ES-I3 (cell line): Measurements from ENCODE around the gene RERE.
"Not testable (repeated sequence)": the region's sequence is repeated elsewhere in the genome, so short reads cannot be mapped to it uniquely, and the experiment has no call there.

Experiments used
- H3K36me3 ChIP-seq: 2 replicates; pipeline ENCODE4 v1.6.1; 2013; ENCODE audit warnings: mild to moderate bottlenecking, low read length, control low read depth, moderate library complexity; ENCODE audit not compliant: insufficient read depth
- H3K4me1 ChIP-seq: 2 replicates; pipeline ENCODE4 v1.6.1; 2013; ENCODE audit warnings: mild to moderate bottlenecking, control low read depth, low read length; ENCODE audit not compliant: insufficient read depth
- H3K9ac ChIP-seq: 2 replicates; pipeline ENCODE4 v1.6.1; 2013; ENCODE audit warnings: low read depth, mild to moderate bottlenecking, low read length, moderate library complexity
- H3K9me3 ChIP-seq: 2 replicates; pipeline ENCODE4 v1.6.1; 2013; ENCODE audit warnings: mild to moderate bottlenecking, low read length, moderate library complexity; ENCODE audit not compliant: control insufficient read depth, insufficient read depth

The RERE gene

DNA sequence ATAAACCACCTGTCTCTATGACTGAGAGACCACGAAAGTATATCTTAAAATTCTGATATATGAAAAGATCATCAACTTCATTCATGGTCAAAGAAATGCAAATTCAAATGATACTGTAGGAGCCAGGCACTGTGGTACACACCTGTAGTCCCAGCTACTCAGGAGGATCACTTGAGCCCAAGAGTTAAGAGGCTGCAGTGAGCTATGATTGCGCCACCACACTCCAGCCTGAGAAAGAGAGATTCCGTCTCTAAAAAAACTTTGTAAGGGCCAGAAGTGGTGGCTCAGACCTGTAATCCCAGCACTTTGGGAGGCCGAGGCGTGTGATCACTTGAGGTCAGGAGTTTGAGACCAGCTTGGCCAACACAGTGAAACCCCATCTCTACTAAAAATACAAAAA lies 17.0 kb downstream of the RERE start:
- H3K9me3 ChIP-seq = no peaks in the 10 kb centered on the region
- no peaks in the 10 kb centered on the region for H3K4me1 ChIP-seq
- H3K36me3 ChIP-seq = no peaks in the 10 kb centered on the region
- H3K9ac ChIP-seq = no peak overlapping the region

DNA sequence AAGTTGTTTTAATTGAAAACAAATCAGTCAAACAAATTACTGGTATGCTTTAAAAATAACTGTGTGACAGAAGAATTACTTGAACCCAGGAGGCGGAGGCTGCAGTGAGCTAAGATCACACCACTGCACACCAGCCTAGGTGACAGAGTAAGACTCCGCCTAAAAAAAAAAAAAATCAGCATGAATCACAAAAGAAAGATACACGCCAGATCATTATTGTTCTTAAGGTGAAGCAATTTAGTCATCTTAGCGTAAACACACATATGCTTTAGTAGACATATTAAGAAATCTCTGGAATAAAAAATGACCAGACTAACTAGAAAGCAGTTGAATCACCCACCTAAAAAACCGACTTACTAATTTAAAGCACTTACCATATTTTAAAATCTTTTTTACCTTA lies 20.2 kb downstream of the RERE start:
- no peak overlapping the region for H3K9ac ChIP-seq
- H3K9me3 ChIP-seq = no peaks in the 10 kb centered on the region
- no peaks in the 10 kb centered on the region for H3K36me3 ChIP-seq
- peaks cover 10% of the 10 kb centered on the region for H3K4me1 ChIP-seq

DNA sequence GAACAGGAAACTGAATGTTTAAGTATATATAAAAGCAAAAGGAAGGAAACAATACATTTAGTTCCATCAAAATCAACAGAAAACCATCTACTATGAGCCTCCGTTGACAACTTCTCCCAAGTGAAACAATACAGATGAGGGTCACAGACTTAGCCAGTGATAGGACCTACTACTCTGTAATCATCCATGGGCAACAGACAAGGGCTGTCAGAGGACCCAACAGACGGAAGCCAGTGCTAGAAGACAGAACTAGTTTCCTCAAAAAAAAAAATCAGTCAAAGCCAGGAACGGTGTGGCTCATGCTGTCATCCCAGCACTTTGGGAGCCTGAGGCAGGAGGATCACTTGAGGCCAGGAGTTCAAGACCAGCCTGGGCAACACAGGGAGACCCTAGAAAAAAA lies 20.6 kb downstream of the RERE start:
- Histone ChIP-seq H3K4me1 (peaks cover 10% of the 10 kb centered on the region), H3K9ac (no peak overlapping the region), H3K9me3 (no peaks in the 10 kb centered on the region), H3K36me3 (no peaks in the 10 kb centered on the region)

DNA sequence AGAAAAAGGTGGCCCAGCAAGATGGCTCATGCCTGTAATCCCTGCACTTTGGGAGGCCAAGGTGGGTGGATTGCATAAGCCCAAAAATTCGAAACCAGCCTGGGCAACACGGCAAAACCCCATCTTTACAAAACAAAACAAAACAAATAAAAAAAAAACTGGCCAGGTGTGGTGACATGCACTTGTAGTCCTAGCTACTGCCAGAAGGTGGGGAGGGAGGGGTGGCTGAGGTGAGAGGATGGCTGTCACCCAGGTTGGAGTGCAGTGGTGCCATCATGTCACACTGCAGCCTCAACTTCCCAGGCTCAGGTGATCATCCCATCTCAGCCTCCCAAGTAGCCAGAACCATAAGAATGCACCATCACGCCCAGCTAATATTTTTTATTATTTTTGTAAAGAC lies 22.8 kb downstream of the RERE start:
- H3K9me3 ChIP-seq = no peaks in the 10 kb centered on the region
- H3K4me1 ChIP-seq = peaks cover 31% of the 10 kb centered on the region
- H3K36me3 ChIP-seq = no peaks in the 10 kb centered on the region

DNA sequence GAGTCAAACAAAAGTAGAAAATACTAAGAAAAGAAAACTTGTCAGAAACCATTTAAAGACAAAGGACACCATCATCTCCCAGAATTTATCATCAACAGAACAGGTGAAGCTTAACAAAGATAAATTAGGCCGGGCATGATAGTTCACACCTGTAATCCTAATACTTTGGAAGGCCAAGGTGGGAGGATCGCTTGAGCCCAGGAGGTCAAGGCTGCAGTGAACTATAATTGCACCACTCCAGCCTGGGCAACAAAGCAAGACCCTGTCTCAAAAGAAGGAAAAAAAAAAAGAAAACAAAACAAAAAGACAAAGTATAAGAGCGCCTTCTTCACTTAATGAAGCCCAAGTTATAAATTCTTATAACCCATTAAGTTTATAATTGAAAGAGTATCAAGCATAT lies 25.6 kb downstream of the RERE start:
- peaks cover 35% of the 10 kb centered on the region for H3K4me1 ChIP-seq

More for the DNA sequence above, 22.8 kb downstream of the RERE start:
- no peak overlapping the region for H3K9ac ChIP-seq

DNA sequence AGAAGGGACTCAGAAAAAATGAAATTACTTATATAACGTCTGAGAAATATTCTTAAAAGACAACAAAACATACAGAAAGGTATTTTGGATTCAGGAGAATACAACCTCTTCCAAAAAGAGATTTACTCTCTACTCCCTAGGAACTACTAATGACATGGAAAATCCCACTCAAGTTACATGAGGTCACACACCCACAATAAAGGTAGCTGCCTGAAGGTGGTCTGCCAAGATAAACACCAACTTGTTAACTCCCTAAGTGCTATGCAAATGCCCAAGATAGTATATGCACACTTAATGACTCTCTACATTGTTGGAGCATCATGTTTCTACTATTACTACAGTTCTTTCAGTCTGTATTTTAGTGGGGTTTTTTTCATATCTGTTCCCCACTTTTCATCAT lies 26.5 kb downstream of the RERE start:
- no peaks in the 10 kb centered on the region; the same call in 1 of the 2 replicates for H3K36me3 ChIP-seq
- peaks cover 35% of the 10 kb centered on the region for H3K4me1 ChIP-seq
- H3K9me3 ChIP-seq = no peaks in the 10 kb centered on the region
- no peak overlapping the region for H3K9ac ChIP-seq

More for the DNA sequence above, 25.6 kb downstream of the RERE start:
- Histone ChIP-seq H3K36me3 (no peaks in the 10 kb centered on the region; the same call in 1 of the 2 replicates), H3K9ac (no peak overlapping the region), H3K9me3 (no peaks in the 10 kb centered on the region)

DNA sequence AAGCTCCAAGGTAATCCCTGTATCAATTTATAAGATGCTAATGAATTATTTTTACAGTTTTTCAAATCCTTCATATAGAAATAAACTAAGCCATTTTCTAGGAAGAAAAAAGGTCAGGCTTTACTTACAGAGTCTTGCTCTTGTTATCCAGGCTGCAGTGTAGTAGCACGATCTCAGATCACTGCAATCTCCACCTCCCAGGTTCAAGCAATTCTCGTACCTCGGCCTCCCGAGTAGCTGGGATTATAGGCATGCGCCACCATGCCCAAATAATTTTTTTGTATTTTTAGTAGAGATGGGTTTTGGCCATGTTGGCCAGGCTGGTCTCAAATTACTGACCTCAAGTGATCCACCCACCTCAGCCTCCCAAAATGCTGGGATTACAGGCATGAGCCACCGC lies 27.0 kb downstream of the RERE start:
- no peaks in the 10 kb centered on the region for H3K9me3 ChIP-seq
- H3K36me3 ChIP-seq = no peaks in the 10 kb centered on the region; the same call in 1 of the 2 replicates
- H3K4me1 ChIP-seq = peaks cover 35% of the 10 kb centered on the region
- no peak overlapping the region for H3K9ac ChIP-seq

DNA sequence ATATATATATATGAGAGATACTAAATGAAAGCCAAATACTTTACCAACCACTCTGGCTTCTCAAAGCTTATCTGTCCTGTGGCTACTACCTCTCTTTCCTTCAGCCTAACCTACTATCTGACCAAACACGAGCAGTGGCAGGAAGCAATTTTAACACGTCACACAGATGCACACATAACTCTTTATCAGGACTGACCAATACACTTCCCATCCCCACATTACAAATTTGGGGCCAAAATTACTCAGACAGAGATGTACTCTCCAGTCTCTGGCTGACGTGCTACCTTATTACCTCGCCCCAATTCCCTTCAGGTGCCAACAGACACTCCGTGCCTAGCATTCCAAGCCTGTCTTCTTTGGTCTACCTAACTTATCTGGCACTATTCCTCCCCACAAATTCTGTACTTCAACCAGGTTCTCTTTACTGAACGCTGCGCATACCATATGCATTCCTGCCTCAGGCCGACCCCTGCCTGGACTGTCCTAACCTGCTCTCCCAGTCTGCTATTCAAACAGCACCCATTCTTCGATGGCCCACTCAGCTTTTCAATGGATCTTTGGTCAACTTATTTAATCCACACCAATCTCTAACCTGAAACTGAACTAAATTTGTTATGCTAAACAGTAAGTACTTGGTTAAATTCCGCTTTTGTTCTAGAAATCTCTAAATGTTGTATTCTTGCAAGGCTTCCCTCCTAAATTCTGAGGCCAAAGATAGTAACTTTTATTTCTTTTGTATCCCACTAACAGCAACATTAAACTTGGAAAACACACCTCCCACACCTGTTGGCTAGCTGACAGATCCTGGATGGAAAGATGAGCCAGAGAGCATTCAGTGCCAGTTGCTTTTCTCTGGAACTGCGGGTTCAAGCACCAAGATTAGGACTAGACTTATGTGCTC lies 27.9 kb downstream of the RERE start:
- Histone ChIP-seq H3K9ac (no peak overlapping the region), H3K9me3 (no peaks in the 10 kb centered on the region), H3K36me3 (no peaks in the 10 kb centered on the region; the same call in 1 of the 2 replicates), H3K4me1 (peaks cover 38% of the 10 kb centered on the region)

DNA sequence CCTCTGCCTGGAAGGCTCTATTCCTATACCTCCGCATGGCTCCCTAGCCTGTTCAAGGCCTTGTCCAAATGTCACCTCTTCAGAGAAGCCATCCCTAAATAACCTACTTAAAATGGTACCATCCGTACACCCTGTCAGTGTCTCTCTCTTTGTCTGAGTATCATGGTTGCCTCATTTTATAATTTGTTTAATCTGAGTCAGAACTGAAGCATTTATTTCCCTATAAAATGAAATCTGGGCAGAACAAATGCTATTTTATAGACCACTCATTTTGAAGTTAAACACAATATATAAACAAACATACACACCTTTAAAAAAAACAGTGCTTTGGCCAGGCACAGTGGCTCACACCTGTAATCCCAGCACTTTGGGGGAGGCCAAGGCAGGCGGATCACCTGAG lies 30.2 kb downstream of the RERE start:
- H3K9ac ChIP-seq = no peak overlapping the region
- H3K4me1 ChIP-seq = peaks cover 31% of the 10 kb centered on the region
- H3K36me3 ChIP-seq = no peaks in the 10 kb centered on the region; the same call in 1 of the 2 replicates
- H3K9me3 ChIP-seq = no peaks in the 10 kb centered on the region

DNA sequence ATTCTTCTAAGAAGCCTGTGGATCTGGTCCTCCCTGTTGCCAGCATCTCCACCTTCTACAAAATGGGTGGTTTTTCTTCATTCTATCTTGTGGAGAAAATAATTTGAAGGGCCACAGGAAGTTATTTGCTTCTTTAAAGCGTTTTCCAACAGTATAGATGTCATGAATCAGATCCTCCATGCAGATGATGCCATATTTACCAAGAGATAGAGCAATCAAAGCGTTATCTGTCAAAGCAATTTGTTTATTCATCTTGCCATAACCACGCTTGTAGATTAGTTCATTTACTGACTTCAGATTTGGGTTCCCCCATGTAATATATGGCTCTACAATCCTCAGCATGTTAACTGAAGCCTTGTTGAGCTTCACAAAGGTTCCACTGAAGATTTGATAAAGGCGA lies 31.2 kb downstream of the RERE start:
- H3K4me1 ChIP-seq = peaks cover 25% of the 10 kb centered on the region
- H3K9me3 ChIP-seq, H3K9ac ChIP-seq, H3K36me3 ChIP-seq: not testable (repeated sequence)

DNA sequence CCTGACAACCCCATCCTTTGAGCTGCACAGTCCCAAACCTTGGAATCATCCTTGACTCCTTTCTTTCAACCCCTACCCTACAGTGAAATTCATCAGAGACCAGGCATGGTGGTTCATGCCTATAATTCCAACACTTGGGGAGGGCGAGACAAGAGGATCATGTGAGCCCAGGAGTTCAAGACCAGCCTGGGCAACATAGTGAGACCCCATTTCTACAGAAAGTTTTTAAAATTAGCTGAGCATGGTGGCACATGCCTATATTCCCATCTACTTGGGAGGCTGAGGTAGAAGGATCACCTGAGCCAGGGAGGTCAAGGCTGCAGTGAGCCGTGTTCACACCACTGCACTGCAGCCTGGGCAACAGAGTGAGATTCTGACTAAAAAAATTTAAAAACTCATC lies 34.5 kb downstream of the RERE start:
- H3K9me3 ChIP-seq = no peaks in the 10 kb centered on the region
- H3K9ac ChIP-seq = no peak overlapping the region
- H3K36me3 ChIP-seq = no peaks in the 10 kb centered on the region; the same call in 1 of the 2 replicates
- H3K4me1 ChIP-seq = peaks cover 6% of the 10 kb centered on the region; the same call in 1 of the 2 replicates

DNA sequence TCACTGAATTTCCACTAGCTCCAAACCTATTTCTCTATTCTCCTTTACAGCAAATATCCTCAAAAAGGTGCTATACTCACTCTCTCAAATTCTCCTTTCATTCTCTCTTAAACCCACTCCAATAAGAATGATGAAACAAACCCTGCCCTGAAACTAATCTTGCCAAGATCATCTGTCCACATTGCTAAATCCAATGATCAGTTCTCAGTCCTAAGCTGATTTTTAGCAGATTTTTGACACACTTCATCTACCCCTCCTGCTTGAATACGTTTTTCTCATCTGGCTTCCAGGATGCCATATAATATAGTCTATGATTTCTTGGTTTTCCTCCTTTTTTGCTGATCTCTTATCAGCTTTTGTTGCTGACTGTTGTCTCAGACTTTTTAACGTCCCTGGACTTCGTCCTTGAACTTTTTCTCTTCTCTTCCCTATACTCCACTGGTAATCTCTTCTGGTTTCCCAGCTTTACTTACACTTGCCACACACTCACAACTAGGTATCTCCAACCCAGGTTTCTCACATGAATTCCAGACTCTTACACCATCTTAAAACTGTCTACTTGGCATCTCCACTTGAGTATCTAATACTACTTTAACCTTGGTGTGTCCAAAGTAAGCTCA lies 35.3 kb downstream of the RERE start:
- Histone ChIP-seq H3K4me1 (peaks cover 6% of the 10 kb centered on the region; the same call in 1 of the 2 replicates), H3K36me3 (no peaks in the 10 kb centered on the region; the same call in 1 of the 2 replicates), H3K9me3 (no peaks in the 10 kb centered on the region), H3K9ac (no peak overlapping the region)

DNA sequence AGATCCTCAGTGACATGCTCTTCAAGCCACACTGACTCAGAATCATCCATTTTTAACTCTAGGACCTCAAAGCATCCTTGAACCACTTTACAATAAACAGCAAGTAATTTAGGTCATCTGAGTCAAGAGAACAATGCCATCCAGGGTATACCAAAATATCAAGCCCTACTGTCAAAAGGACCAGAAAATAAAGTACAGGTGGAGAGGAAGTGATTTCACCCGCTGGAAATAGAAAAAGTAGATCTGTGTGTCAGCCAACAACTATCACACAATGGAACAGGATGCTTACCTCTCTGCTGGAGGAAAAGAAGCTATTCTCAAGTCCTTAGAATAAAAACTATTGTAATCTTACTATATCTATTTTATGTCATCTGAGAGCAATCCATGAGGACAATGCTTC lies 37.0 kb downstream of the RERE start:
- Histone ChIP-seq H3K9me3 (no peaks in the 10 kb centered on the region), H3K4me1 (peaks cover 6% of the 10 kb centered on the region; the same call in 1 of the 2 replicates)

DNA sequence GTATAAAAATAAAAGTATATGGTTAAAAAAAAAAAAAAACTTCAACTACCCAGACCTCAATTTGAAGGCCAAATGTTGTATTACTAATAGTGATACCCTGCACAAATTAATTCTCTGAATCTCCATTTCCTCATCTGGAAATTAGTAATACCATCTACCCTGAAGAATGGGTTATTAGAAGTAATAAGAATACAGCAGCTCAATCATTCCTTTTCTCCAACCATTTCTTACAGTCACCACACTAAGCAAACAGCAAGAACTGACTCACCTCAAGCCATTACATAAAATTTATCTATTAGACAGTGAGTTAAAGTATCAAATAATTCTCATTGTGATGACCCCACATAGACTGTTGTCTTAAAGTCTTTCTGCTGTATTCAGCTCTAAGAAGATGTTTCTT lies 39.6 kb downstream of the RERE start:
- Histone ChIP-seq H3K36me3 (no peaks in the 10 kb centered on the region), H3K9ac (no peak overlapping the region), H3K4me1 (no peaks in the 10 kb centered on the region), H3K9me3 (no peaks in the 10 kb centered on the region)

More for the DNA sequence above, 37.0 kb downstream of the RERE start:
- no peak overlapping the region for H3K9ac ChIP-seq
- no peaks in the 10 kb centered on the region for H3K36me3 ChIP-seq

DNA sequence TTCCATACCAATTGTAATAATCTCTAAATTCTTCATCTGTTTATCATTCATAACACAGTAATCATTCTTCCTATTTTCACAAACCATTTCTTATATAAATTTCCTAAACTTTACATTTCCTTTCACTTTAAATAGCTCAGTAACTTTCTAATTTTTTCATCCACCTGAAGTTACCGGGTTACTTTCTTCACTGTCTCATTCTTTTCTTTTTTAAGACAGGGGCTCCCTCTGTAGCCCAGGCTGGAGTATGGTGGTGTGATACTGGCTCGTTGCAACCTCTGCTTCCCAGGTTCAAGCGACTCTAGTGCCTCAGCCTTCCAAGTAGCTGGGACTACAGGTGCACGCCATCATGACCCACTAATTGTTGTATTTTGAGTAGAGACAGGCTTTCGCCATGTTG lies 41.3 kb downstream of the RERE start:
- no peaks in the 10 kb centered on the region for H3K4me1 ChIP-seq
- H3K9ac ChIP-seq = no peak overlapping the region
- no peaks in the 10 kb centered on the region for H3K36me3 ChIP-seq
- no peaks in the 10 kb centered on the region for H3K9me3 ChIP-seq
